ENCODE measurements around the gene NLGN1. TPM values are rescaled to one million over a fixed set of nuclear protein-coding genes. Genes with fewer than 3 reads are reported as not detected.

Gene NLGN1
- total RNA-seq, 1 experiment from 2014 or later, result not detected

- no peak for ATAC-seq
- CTCF ChIA-PET, result no interaction called here
- Histone ChIP-seq H3K4me3 (replicated peaks in 1 of 2; ENCODE audit: low read depth in 1 of 2, low read length in 2 of 2) (no peak overlapping the region), H3K4me2 (ENCODE audit: low read length) (no peak overlapping the region), H3K9me2 (ENCODE audit: insufficient read depth) (no peaks in the 10 kb centered on the region), H3K9ac (ENCODE audit: low read length) (no peak overlapping the region), H3K79me2 (ENCODE audit: insufficient read depth, low read length) (no peaks in the 10 kb centered on the region), H3K27ac (ENCODE audit: low read depth, low read length) (no peak overlapping the region), H3K4me1 (ENCODE audit: control insufficient read depth in 1 of 2, insufficient read depth in 2 of 2, low read length in 2 of 2) (peaks cover 0 to 2% of the 10 kb centered on the region in 2 experiments; a peak in 1 of 4 replicates), H4K20me1 (ENCODE audit: insufficient read depth) (no peaks in the 10 kb centered on the region), H3K9me3 (ENCODE audit: control insufficient read depth in 1 of 2, insufficient read depth in 1 of 2, low read depth in 1 of 2, low read length in 2 of 2) (no peaks in the 10 kb centered on the region), H3K36me3 (ENCODE audit: control insufficient read depth in 1 of 2, insufficient read depth in 2 of 2, low read length in 2 of 2) (no peaks in the 10 kb centered on the region), H3K27me3 (ENCODE audit: insufficient read depth, low read length) (no peaks in the 10 kb centered on the region), H2AFZ (ENCODE audit: low read depth, low read length, poor library complexity, severe bottlenecking) (no peak overlapping the region)
- intact Hi-C loops (cut with micrococcal nuclease), result no loop called here
- RAD21 ChIA-PET (ENCODE audit: low non-redundant PET in 1 of 2, low total read pairs in 2 of 2, uncharacterized antibody in 2 of 2, unreplicated experiment in 2 of 2), result no interaction called here
- no peak for DNase-seq (ENCODE audit: low read depth, low spot score)
- BruUV-seq (replicated peaks), result no TSS peak
- POLR2A ChIA-PET, result no interaction called here
- no peak for TF ChIP-seq CTCF (IDR thresholded peaks at IDR 0.05 in 2 of 3, conservative IDR thresholded peaks at IDR 0.05 in 1 of 3; ENCODE audit: borderline replicate concordance in 1 of 3, insufficient read depth in 1 of 3, low read depth in 2 of 3, low read length in 2 of 3)
- TF ChIP-seq EGR1 (IDR thresholded peaks at IDR 0.05; ENCODE audit: low read depth), result no peak
- no peak for TF ChIP-seq ATF3 (IDR thresholded peaks at IDR 0.05)
- TF ChIP-seq POLR2A (IDR thresholded peaks at IDR 0.05; ENCODE audit: borderline replicate concordance, extremely low read depth, insufficient read depth, insufficient read length), result no peak
- TF ChIP-seq RAD21 (IDR thresholded peaks at IDR 0.05; ENCODE audit: low read depth), result no peak
- no peak for TF ChIP-seq TCF7L2 (IDR thresholded peaks at IDR 0.05; ENCODE audit: borderline replicate concordance, extremely low read depth, insufficient read depth, insufficient read length)
- TF ChIP-seq SIN3A (IDR thresholded peaks at IDR 0.05; ENCODE audit: low read depth), result no peak
- TF ChIP-seq CEBPB (IDR thresholded peaks at IDR 0.05; ENCODE audit: low read depth), result no peak
- TF ChIP-seq ZNF274 (IDR thresholded peaks at IDR 0.05; ENCODE audit: low read depth, low read length), result no peak
- TF ChIP-seq ELF1 (IDR thresholded peaks at IDR 0.05; ENCODE audit: borderline replicate concordance, low read depth), result no peak
- no peak for TF ChIP-seq ZBTB33 (IDR thresholded peaks at IDR 0.05; ENCODE audit: extremely low read depth, insufficient replicate concordance, low read length)
- no peak for TF ChIP-seq JUND (IDR thresholded peaks at IDR 0.05)
- TF ChIP-seq SRF (IDR thresholded peaks at IDR 0.05; ENCODE audit: low read depth), result no peak
- no peak for TF ChIP-seq REST (IDR thresholded peaks at IDR 0.05; ENCODE audit: low read depth)
- TF ChIP-seq MAX (IDR thresholded peaks at IDR 0.05), result no peak
Observed at GRCh38 chr3:173706630-173707029, 309.1 kb downstream of the NLGN1 start.
